CD8-positive, alpha-beta memory T cell (primary cell): ENCODE results near the gene FKBP11. TPM values are rescaled to one million over a fixed set of nuclear protein-coding genes. Genes with fewer than 3 reads are reported as not detected.

Experiments
- CTCF ChIA-PET: fragments of 350-600 bp; sonication (Branson Sonifier 250); formaldehyde crosslinking; loops from one replicate; lab custom pipeline; 2021; ENCODE audit warnings: antibody characterized with exemption; lab: Charles Lee
- POLR2A ChIA-PET: fragments of 350-600 bp; sonication (Branson Sonifier 250); formaldehyde crosslinking; loops from one replicate; lab custom pipeline; 2021; ENCODE audit warnings: antibody characterized with exemption; lab: Charles Lee
- DNase-seq, 5 donors: peaks; one replicate each; pipeline versions ENCODE4 v3.0.0 to v3.0.0-alpha.2; 2020 to 2022; ENCODE audit warnings: mixed read lengths in 1 of 5
- H3K27ac ChIP-seq: one replicate; pipeline ENCODE4 v1.7.0; 2013; ENCODE audit warnings: low read depth, mild to moderate bottlenecking, low read length, moderate library complexity
- H3K27me3 ChIP-seq: 2 replicates; pipeline ENCODE4 v1.7.0; 2013; ENCODE audit warnings: low read length, mild to moderate bottlenecking; ENCODE audit not compliant: insufficient read depth, poor library complexity, severe bottlenecking
- H3K36me3 ChIP-seq: 2 replicates; pipeline ENCODE4 v1.7.0; 2013; ENCODE audit warnings: mild to moderate bottlenecking, low read length, moderate library complexity; ENCODE audit not compliant: insufficient read depth
- H3K4me1 ChIP-seq: 2 replicates; pipeline ENCODE4 v1.7.0; 2013; ENCODE audit warnings: mild to moderate bottlenecking, low read length, moderate library complexity; ENCODE audit not compliant: insufficient read depth
- H3K4me3 ChIP-seq: 2 replicates; pipeline ENCODE4 v1.7.0; 2013; ENCODE audit warnings: mild to moderate bottlenecking, low read length
- H3K9me3 ChIP-seq: 2 replicates; pipeline ENCODE4 v1.7.0; 2013; ENCODE audit warnings: mild to moderate bottlenecking, low read length
- H3K27ac Mint-ChIP-seq, 8 donors: one replicate each; pipeline ENCODE4 v1.8.0; 2020 to 2021; ENCODE audit warnings: mixed read lengths in 8 of 8, mild to moderate bottlenecking in 6 of 8, inconsistent platforms in 3 of 8, moderate library complexity in 3 of 8
- H3K27me3 Mint-ChIP-seq, 2 donors: one replicate each; pipeline ENCODE4 v1.8.0; 2020 to 2021; ENCODE audit warnings: mixed read lengths in 2 of 2, mild to moderate bottlenecking in 1 of 2, moderate library complexity in 1 of 2
- H3K36me3 Mint-ChIP-seq, 3 donors: one replicate each; pipeline ENCODE4 v1.8.0; 2020 to 2021; ENCODE audit warnings: mixed read lengths in 3 of 3, inconsistent platforms in 1 of 3, mild to moderate bottlenecking in 1 of 3
- H3K4me1 Mint-ChIP-seq, 3 donors: one replicate each; pipeline ENCODE4 v1.8.0; 2020 to 2021; ENCODE audit warnings: mixed read lengths in 3 of 3, inconsistent platforms in 1 of 3, mild to moderate bottlenecking in 1 of 3
- H3K4me3 Mint-ChIP-seq, 7 donors: one replicate each; pipeline ENCODE4 v1.8.0; 2020 to 2021; ENCODE audit warnings: mixed read lengths in 7 of 7, mild to moderate bottlenecking in 6 of 7, moderate library complexity in 4 of 7, inconsistent platforms in 2 of 7
- H3K9me3 Mint-ChIP-seq, 5 donors: one replicate each; pipeline ENCODE4 v1.8.0; 2020 to 2022; ENCODE audit warnings: mixed read lengths in 5 of 5, mild to moderate bottlenecking in 3 of 5, moderate library complexity in 2 of 5, inconsistent platforms in 1 of 5
- polyA plus RNA-seq: library from polyadenylated mRNA; unstranded; fragments of 300-500 nt; fragmentation: Illumina TruSeq; gene quantifications from one replicate; pipeline ENCODE4 v1.2.3, GENCODE V29; 2021
- total RNA-seq, 2 experiments: library from RNA; stranded (reverse); gene quantifications; one replicate each; pipeline ENCODE4 v1.2.3, GENCODE V29; 2021

Gene FKBP11
- total and polyA plus RNA-seq, 3 experiments from 2014 or later, result 98.3 to 238 (median 103) TPM

- H3K9me3 ChIP-seq, result no peaks in the 10 kb centered on the region
Measured at GRCh38 chr12:48954841-48955501, 29.7 kb upstream of the FKBP11 start.

GRCh38 chr12:48954061-48954460 lies 28.8 kb upstream of the FKBP11 start:
- Histone ChIP-seq H3K27me3 (no peaks in the 10 kb centered on the region), H3K4me3 (no peak overlapping the region), H3K36me3 (peaks cover 8% of the 10 kb centered on the region), H3K27ac (no peak overlapping the region), H3K4me1 (peaks cover 33% of the 10 kb centered on the region), H3K9me3 (no peaks in the 10 kb centered on the region)
- CTCF ChIA-PET, result interaction anchor here (1.1 to 1.6 kb wide), 2 partner anchors 23 to 34 kb away, joined by 3 to 4 read pairs; partner anchors contain the start of gene WNT1
- Mint-ChIP-seq H3K4me1 (peaks cover 40 to 65% (median 56%) of the 10 kb centered on the region in 3 donors), H3K9me3 (no peaks in the 10 kb centered on the region), H3K36me3 (peaks cover 0 to 33% (median 0%) of the 10 kb centered on the region in 3 donors), H3K27ac (peak overlapping the region in 5 of 8 donors; percentile 55 to 77 (median 64)), H3K27me3 (no peaks in the 10 kb centered on the region), H3K4me3 (peak overlapping the region in 2 of 7 donors; percentile 29 to 31)
- POLR2A ChIA-PET, result no interaction called here
- no peak for DNase-seq

More at GRCh38 chr12:48954841-48955501, 29.7 kb upstream of the FKBP11 start:
- H3K36me3 ChIP-seq, result peaks cover 8% of the 10 kb centered on the region
- H3K4me1 ChIP-seq, result peaks cover 33% of the 10 kb centered on the region
- H3K27ac ChIP-seq, result no peak overlapping the region
- H3K9me3 Mint-ChIP-seq, result no peaks in the 10 kb centered on the region
- no peak overlapping the region for H3K4me3 ChIP-seq
- POLR2A ChIA-PET, result no interaction called here
- H3K27ac Mint-ChIP-seq, result peak overlapping the region in 5 of 8 donors; percentile 10 to 72 (median 44)
- peaks cover 0 to 29% (median 0%) of the 10 kb centered on the region in 3 donors for H3K36me3 Mint-ChIP-seq
- peak overlapping the region; percentile 4 to 97 (median 54) for H3K4me3 Mint-ChIP-seq
- CTCF ChIA-PET, result interaction anchor here (1.0 to 4.3 kb wide), 4 partner anchors 23 to 102 kb away, joined by 3 to 50 read pairs (median 4); partner anchors contain the start of gene WNT1
- peaks cover 37 to 61% (median 51%) of the 10 kb centered on the region in 3 donors for H3K4me1 Mint-ChIP-seq
- H3K27me3 ChIP-seq, result no peaks in the 10 kb centered on the region
- DNase-seq, result no peak
- no peaks in the 10 kb centered on the region for H3K27me3 Mint-ChIP-seq

DNA sequence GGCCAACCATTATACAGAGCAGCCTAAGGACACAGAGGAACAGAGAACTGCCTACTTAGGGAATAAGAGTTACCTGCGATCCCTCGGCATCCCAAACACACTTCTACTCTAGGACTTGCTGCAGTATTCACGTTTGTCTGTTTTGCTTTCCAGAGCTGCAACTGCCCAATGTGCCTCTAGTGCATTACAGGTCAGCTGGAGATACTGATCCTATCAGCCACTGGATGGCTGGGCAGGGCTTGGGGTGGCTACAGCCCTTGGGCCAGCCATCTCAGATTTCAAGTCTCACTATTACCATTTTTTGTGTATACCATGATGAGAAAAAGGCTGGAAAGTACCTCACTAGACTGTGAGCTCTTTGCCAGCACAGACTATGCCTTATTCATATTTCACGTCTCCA lies 27.4 kb upstream of the FKBP11 start:
- Histone ChIP-seq H3K4me1 (peaks cover 29% of the 10 kb centered on the region), H3K36me3 (peaks cover 8% of the 10 kb centered on the region), H3K27me3 (no peaks in the 10 kb centered on the region), H3K27ac (no peak overlapping the region), H3K9me3 (no peaks in the 10 kb centered on the region), H3K4me3 (no peak overlapping the region)
- H3K4me3 Mint-ChIP-seq, result peak overlapping the region in 1 of 7 donors; percentile 37
- no peaks in the 10 kb centered on the region for H3K27me3 Mint-ChIP-seq
- ChIA-PET POLR2A (no interaction called here), CTCF (interaction anchor here (1.8 to 2.2 kb wide), 3 partner anchors 25 to 44 kb away, joined by 6 to 10 read pairs (median 8); partner anchors contain the start of genes FKBP11 and WNT1)
- H3K36me3 Mint-ChIP-seq, result peaks cover 0 to 37% (median 4%) of the 10 kb centered on the region in 3 donors
- DNase-seq, result no peak
- peak overlapping the region in 1 of 8 donors; percentile 9 for H3K27ac Mint-ChIP-seq
- peaks cover 41 to 67% (median 59%) of the 10 kb centered on the region in 3 donors for H3K4me1 Mint-ChIP-seq
- no peaks in the 10 kb centered on the region for H3K9me3 Mint-ChIP-seq

DNA sequence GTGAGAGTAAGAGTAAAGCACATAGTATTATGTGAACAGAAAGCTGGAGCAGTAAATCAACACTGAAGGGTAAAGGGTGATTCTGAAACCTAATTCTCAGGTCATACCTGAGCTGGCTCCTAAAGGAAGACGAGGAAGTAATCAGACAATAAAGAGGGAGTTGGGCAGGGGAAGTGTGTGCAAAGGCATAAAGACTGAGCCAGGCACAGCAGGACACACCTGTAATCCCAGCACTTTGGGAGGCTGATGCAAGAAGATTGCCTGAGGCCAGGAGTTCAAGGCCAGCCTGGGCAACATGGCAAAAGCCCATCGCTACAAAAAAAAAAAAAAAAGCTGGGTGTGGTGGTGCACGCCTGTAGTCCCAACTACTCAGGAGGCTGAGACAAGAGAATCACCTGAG lies 22.4 kb upstream of the FKBP11 start:
- Histone ChIP-seq H3K9me3 (no peaks in the 10 kb centered on the region), H3K4me1 (no peaks in the 10 kb centered on the region), H3K36me3 (peaks cover 5% of the 10 kb centered on the region), H3K27me3 (no peaks in the 10 kb centered on the region), H3K27ac (no peak overlapping the region), H3K4me3 (no peak overlapping the region)
- DNase-seq, result no peak
- peaks cover 0 to 37% (median 9%) of the 10 kb centered on the region in 3 donors for H3K36me3 Mint-ChIP-seq
- peaks cover 22 to 50% (median 38%) of the 10 kb centered on the region in 3 donors for H3K4me1 Mint-ChIP-seq
- no peaks in the 10 kb centered on the region for H3K9me3 Mint-ChIP-seq
- peak overlapping the region in 4 of 8 donors; percentile 45 to 78 (median 57) for H3K27ac Mint-ChIP-seq
- peak overlapping the region in 1 of 7 donors; percentile 26 for H3K4me3 Mint-ChIP-seq
- POLR2A ChIA-PET, result interaction anchor here (0.6 kb wide), 1 partner anchor 109 kb away, joined by 5 read pairs; no protein-coding TSS in a partner anchor
- CTCF ChIA-PET, result interaction anchor here (1.0 to 1.4 kb wide), 3 partner anchors 12 to 96 kb away, joined by 3 read pairs; partner anchors contain the start of gene WNT1
- H3K27me3 Mint-ChIP-seq, result no peaks in the 10 kb centered on the region

DNA sequence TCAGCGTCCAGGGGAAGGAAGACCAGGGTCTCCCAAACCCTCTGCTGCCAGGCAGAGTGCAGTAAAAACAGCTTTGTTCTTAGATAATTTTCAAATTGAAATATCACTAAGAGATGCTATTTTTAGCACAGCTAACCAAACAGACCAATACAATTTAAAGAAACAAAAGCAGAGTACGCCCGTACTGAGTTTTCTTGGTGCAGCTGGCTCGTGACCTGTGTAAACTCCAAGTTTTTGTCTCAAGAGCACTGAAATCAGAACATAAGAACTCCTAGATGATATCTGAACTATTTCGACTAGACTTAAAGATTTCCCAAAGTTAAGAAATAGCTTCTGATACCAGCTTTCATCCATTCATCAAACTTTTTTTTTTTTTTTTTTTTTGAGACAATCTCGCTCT lies 21.7 kb upstream of the FKBP11 start:
- Histone ChIP-seq H3K9me3 (no peaks in the 10 kb centered on the region), H3K36me3 (no peaks in the 10 kb centered on the region), H3K27me3 (no peaks in the 10 kb centered on the region), H3K4me1 (no peaks in the 10 kb centered on the region), H3K27ac (no peak overlapping the region), H3K4me3 (no peak overlapping the region)
- H3K9me3 Mint-ChIP-seq, result no peaks in the 10 kb centered on the region
- H3K4me3 Mint-ChIP-seq, result no peak overlapping the region
- peaks cover 19 to 43% (median 30%) of the 10 kb centered on the region in 3 donors for H3K4me1 Mint-ChIP-seq
- DNase-seq, result no peak
- POLR2A ChIA-PET, result interaction anchor here (0.7 kb wide), 1 partner anchor 10 kb away, joined by 3 read pairs; the partner anchor contains the start of gene ARF3
- peak overlapping the region in 6 of 8 donors; percentile 35 to 77 (median 47) for H3K27ac Mint-ChIP-seq
- no peaks in the 10 kb centered on the region for H3K27me3 Mint-ChIP-seq
- CTCF ChIA-PET, result interaction anchor here (0.7 to 1.4 kb wide), 4 partner anchors 11 to 97 kb away, joined by 3 to 4 read pairs (median 3); no protein-coding TSS in a partner anchor
- H3K36me3 Mint-ChIP-seq, result peaks cover 0 to 37% (median 9%) of the 10 kb centered on the region in 3 donors

DNA sequence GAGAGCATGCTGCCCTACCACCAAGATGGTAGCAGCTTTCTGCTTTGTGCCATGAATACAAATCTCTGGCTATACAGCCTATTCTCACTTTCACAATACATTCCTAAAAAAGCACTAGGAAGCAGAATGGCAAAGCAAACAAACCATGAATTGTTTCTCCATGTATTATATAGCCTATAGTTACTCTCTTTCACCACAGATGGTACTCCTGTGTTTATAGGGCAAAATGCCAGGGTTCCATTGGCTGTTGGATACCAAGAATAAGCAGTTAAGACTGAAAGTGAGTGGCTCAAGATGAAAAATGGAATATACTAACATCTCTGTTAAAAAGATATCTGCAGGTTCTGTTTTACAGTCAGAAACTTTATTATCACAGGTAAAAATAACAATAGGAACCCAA lies 20.9 kb upstream of the FKBP11 start:
- H3K27ac Mint-ChIP-seq, result peak overlapping the region in 3 of 8 donors; percentile 11 to 74 (median 37)
- no peaks in the 10 kb centered on the region for H3K9me3 ChIP-seq
- peaks cover 0 to 41% (median 9%) of the 10 kb centered on the region in 3 donors for H3K36me3 Mint-ChIP-seq
- H3K9me3 Mint-ChIP-seq, result no peaks in the 10 kb centered on the region
- CTCF ChIA-PET, result interaction anchor here (0.9 to 1.2 kb wide), 3 partner anchors 28 to 51 kb away, joined by 3 to 4 read pairs (median 3); no protein-coding TSS in a partner anchor
- no peaks in the 10 kb centered on the region for H3K4me1 ChIP-seq
- POLR2A ChIA-PET, result no interaction called here
- H3K36me3 ChIP-seq, result no peaks in the 10 kb centered on the region
- no peak overlapping the region for H3K4me3 Mint-ChIP-seq
- no peak overlapping the region for H3K4me3 ChIP-seq
- no peak overlapping the region for H3K27ac ChIP-seq
- no peaks in the 10 kb centered on the region for H3K27me3 ChIP-seq
- H3K4me1 Mint-ChIP-seq, result peaks cover 19 to 40% (median 28%) of the 10 kb centered on the region in 3 donors
- no peak for DNase-seq
- no peaks in the 10 kb centered on the region for H3K27me3 Mint-ChIP-seq

- Histone ChIP-seq H3K36me3 (no peaks in the 10 kb centered on the region), H3K27me3 (no peaks in the 10 kb centered on the region), H3K4me3 (no peak overlapping the region), H3K27ac (no peak overlapping the region), H3K9me3 (no peaks in the 10 kb centered on the region), H3K4me1 (no peaks in the 10 kb centered on the region)
- Mint-ChIP-seq H3K27me3 (no peaks in the 10 kb centered on the region), H3K4me1 (peaks cover 12 to 31% (median 18%) of the 10 kb centered on the region in 3 donors), H3K36me3 (peaks cover 0 to 58% (median 9%) of the 10 kb centered on the region in 3 donors), H3K9me3 (no peaks in the 10 kb centered on the region), H3K4me3 (no peak overlapping the region), H3K27ac (peak overlapping the region in 3 of 8 donors; percentile 1 to 43 (median 37))
- ChIA-PET POLR2A (no interaction called here), CTCF (interaction anchor here (0.6 to 2.0 kb wide), 5 partner anchors 9 to 90 kb away, joined by 3 to 6 read pairs (median 3); no protein-coding TSS in a partner anchor)
- no peak for DNase-seq
Measured at GRCh38 chr12:48943221-48943620, 17.9 kb upstream of the FKBP11 start.
